ENCODE results near the gene UTY.

Gene UTY

GRCh38 chrY:13479828-13480227 lies at the start of gene UTY:
UTY (minus strand) TSS chrY:13480033; CDS start chrY:13479665, 368 bp downstream.
- DNase-seq (ENCODE audit: low read depth in 2 of 2) = peak in 1 of 2 donors; percentile 65

GRCh38 chrY:13520474-13520873 lies 40.6 kb upstream of the UTY start:
- DNase-seq (ENCODE audit: low read depth in 2 of 2) = no peak

GRCh38 chrY:13501215-13501614 lies 21.4 kb upstream of the UTY start:
- no peak for DNase-seq (ENCODE audit: low read depth in 2 of 2)

- DNase-seq (ENCODE audit: low read depth in 2 of 2) = no peak
Observed at GRCh38 chrY:13493737-13494136, 13.9 kb upstream of the UTY start.

- no peak for DNase-seq (ENCODE audit: low read depth in 2 of 2)
Observed at GRCh38 chrY:13492408-13492807, 12.6 kb upstream of the UTY start.

GRCh38 chrY:13488738-13489137 lies 8.9 kb upstream of the UTY start:
- no peak for DNase-seq (ENCODE audit: low read depth in 2 of 2)

GRCh38 chrY:13479121-13479711 lies 617 bp downstream of the UTY start:
- DNase-seq (ENCODE audit: low read depth in 2 of 2) = peak in 1 of 2 donors; percentile 45

- DNase-seq (ENCODE audit: low read depth in 2 of 2) = no peak
Observed at GRCh38 chrY:13478126-13478785, 1.6 kb downstream of the UTY start.

GRCh38 chrY:13474997-13475396 lies 4.8 kb downstream of the UTY start:
- DNase-seq (ENCODE audit: low read depth in 2 of 2) = no peak

- DNase-seq (ENCODE audit: low read depth in 2 of 2) = no peak
Observed at GRCh38 chrY:13451572-13451971, 28.3 kb downstream of the UTY start.

GRCh38 chrY:13450596-13451130 lies 29.2 kb downstream of the UTY start:
- DNase-seq (ENCODE audit: low read depth in 2 of 2) = no peak

GRCh38 chrY:13445566-13445965 lies 34.3 kb downstream of the UTY start:
- DNase-seq (ENCODE audit: low read depth in 2 of 2) = no peak

GRCh38 chrY:13443146-13443545 lies 36.7 kb downstream of the UTY start:
- no peak for DNase-seq (ENCODE audit: low read depth in 2 of 2)

GRCh38 chrY:13440811-13441210 lies 39.0 kb downstream of the UTY start:
- no peak for DNase-seq (ENCODE audit: low read depth in 2 of 2)

GRCh38 chrY:13435968-13436937 lies 43.6 kb downstream of the UTY start:
- peak in 1 of 2 donors; percentile 7 for DNase-seq (ENCODE audit: low read depth in 2 of 2)

- DNase-seq (ENCODE audit: low read depth in 2 of 2) = no peak
Observed at GRCh38 chrY:13435206-13435967, 44.4 kb downstream of the UTY start.

- DNase-seq (ENCODE audit: low read depth in 2 of 2) = no peak
Observed at GRCh38 chrY:13432293-13433025, 47.4 kb downstream of the UTY start.

- DNase-seq (ENCODE audit: low read depth in 2 of 2) = no peak
Observed at GRCh38 chrY:13429551-13429950, 50.3 kb downstream of the UTY start.

- DNase-seq (ENCODE audit: low read depth in 2 of 2) = no peak
Observed at GRCh38 chrY:13423281-13423732, 56.5 kb downstream of the UTY start.

- no peak for DNase-seq (ENCODE audit: low read depth in 2 of 2)
Observed at GRCh38 chrY:13416869-13417661, 62.8 kb downstream of the UTY start.

All from stimulated activated CD4-positive, alpha-beta T cell treated with anti-CD3 and anti-CD28 coated beads, Interleukin-15, amount 100 ng/mL, for 48 hours (primary cell).